ENCODE data around the gene SEMA3F.
A peak's percentile ranks its signal among the peaks of the same experiment; 100 is the strongest.

The SEMA3F gene

DNA sequence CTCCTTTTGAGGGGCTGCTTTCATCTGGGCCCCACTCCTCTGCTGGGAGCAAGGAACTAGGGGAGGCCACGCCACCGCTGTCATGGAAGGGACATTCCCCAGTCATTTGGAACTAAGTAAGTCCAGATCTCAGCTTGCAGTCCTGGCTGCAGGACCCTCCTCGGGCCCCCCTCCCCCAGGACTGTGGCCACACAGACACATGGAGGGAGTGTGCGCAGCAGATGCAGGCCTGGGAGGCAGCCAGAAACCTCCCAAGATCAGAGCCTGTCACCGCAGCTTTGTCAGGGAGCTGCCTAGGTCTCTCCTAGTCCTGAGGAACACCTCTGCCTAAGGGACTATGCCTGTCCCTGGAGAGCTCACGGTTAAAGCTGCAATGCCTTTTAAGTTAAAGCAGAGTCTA is 7.3 kb upstream of the SEMA3F start:
- H3K4me1 ChIP-seq (ENCODE audit: insufficient read depth, low read length), result no peaks in the 10 kb centered on the region
- no peak overlapping the region for H3K4me3 ChIP-seq (ENCODE audit: low read depth in 1 of 2, low read length in 2 of 2)
- no peaks in the 10 kb centered on the region for H3K36me3 ChIP-seq (ENCODE audit: insufficient read depth, low read length)
- H3K27me3 ChIP-seq (ENCODE audit: control insufficient read depth in 1 of 2, insufficient read depth in 2 of 2, low read length in 2 of 2), result no peaks in the 10 kb centered on the region
- H3K9me3 ChIP-seq (ENCODE audit: low read length), result no peaks in the 10 kb centered on the region
- H3K9ac ChIP-seq (ENCODE audit: low read length), result no peak overlapping the region
- no peak overlapping the region for H3K27ac ChIP-seq (ENCODE audit: low read depth, low read length)

DNA sequence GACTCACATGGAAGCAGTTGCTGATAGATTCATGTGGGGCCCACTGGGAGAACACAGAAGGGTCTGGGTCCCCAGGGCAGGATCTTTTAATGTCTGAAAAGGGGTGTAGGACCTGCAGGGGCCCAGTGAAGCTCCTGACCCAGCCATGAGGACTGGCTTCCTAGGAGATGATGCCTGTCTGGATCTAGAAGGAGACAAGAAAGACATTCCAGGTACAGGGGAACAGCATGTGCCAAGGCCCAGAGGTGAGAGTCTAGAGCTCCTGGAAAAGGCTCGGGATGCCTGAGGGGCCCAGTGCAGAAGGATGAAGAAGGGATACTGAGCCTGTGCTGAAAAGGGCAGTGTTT is 4.7 kb upstream of the SEMA3F start:
- Histone ChIP-seq H3K27me3 (ENCODE audit: control insufficient read depth in 1 of 2, insufficient read depth in 2 of 2, low read length in 2 of 2) (no peaks in the 10 kb centered on the region), H3K9ac (ENCODE audit: low read length) (no peak overlapping the region), H3K4me1 (ENCODE audit: insufficient read depth, low read length) (no peaks in the 10 kb centered on the region), H3K9me3 (ENCODE audit: low read length) (no peaks in the 10 kb centered on the region), H3K4me3 (ENCODE audit: low read depth in 1 of 2, low read length in 2 of 2) (no peak overlapping the region), H3K27ac (ENCODE audit: low read depth, low read length) (no peak overlapping the region), H3K36me3 (ENCODE audit: insufficient read depth, low read length) (no peaks in the 10 kb centered on the region)

GRCh38 chr3:50150863-50151686 is 4.0 kb upstream of the SEMA3F start:
- Histone ChIP-seq H3K27ac (ENCODE audit: low read depth, low read length) (no peak overlapping the region), H3K9ac (ENCODE audit: low read length) (no peak overlapping the region), H3K9me3 (ENCODE audit: low read length) (no peaks in the 10 kb centered on the region), H3K4me3 (ENCODE audit: low read depth in 1 of 2, low read length in 2 of 2) (no peak overlapping the region), H3K4me1 (ENCODE audit: insufficient read depth, low read length) (peaks cover 4% of the 10 kb centered on the region), H3K36me3 (ENCODE audit: insufficient read depth, low read length) (no peaks in the 10 kb centered on the region), H3K27me3 (ENCODE audit: control insufficient read depth in 1 of 2, insufficient read depth in 2 of 2, low read length in 2 of 2) (peaks cover 0 to 4% of the 10 kb centered on the region in 2 donors)

DNA sequence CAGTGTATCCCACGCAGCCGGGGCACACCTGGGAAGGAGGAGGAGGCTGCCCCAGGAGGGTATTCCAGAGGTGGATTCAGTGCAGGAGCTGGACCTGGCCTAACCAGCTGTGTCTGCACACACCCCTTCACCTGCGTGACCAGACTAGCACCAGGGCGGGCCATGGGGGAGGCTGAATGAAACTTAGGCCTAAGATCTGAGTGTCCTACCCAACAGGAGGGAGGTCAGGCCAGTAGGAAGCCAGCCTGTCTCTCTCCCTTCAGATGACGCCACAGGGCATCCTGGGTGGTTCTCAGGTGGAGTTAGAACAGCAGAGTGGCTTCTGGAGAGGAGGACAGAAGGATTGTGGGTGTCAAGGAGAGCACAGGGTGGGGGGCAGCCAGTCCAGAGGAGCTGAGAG is 3.4 kb upstream of the SEMA3F start:
- Histone ChIP-seq H3K36me3 (ENCODE audit: insufficient read depth, low read length) (no peaks in the 10 kb centered on the region), H3K4me3 (ENCODE audit: low read depth in 1 of 2, low read length in 2 of 2) (no peak overlapping the region), H3K4me1 (ENCODE audit: insufficient read depth, low read length) (peaks cover 11% of the 10 kb centered on the region), H3K27ac (ENCODE audit: low read depth, low read length) (no peak overlapping the region), H3K9me3 (ENCODE audit: low read length) (no peaks in the 10 kb centered on the region), H3K9ac (ENCODE audit: low read length) (no peak overlapping the region), H3K27me3 (ENCODE audit: control insufficient read depth in 1 of 2, insufficient read depth in 2 of 2, low read length in 2 of 2) (peaks cover 0 to 5% of the 10 kb centered on the region in 2 donors)

- Histone ChIP-seq H3K4me3 (ENCODE audit: low read depth in 1 of 2, low read length in 2 of 2) (no peak overlapping the region), H3K36me3 (ENCODE audit: insufficient read depth, low read length) (no peaks in the 10 kb centered on the region), H3K4me1 (ENCODE audit: insufficient read depth, low read length) (peaks cover 32% of the 10 kb centered on the region), H3K9ac (ENCODE audit: low read length) (no peak overlapping the region), H3K9me3 (ENCODE audit: low read length) (no peaks in the 10 kb centered on the region), H3K27ac (ENCODE audit: low read depth, low read length) (no peak overlapping the region), H3K27me3 (ENCODE audit: control insufficient read depth in 1 of 2, insufficient read depth in 2 of 2, low read length in 2 of 2) (peaks cover 0 to 5% of the 10 kb centered on the region in 2 donors)
These were observed 1.2 kb upstream of the SEMA3F start for GRCh38 chr3:50153782-50154475.

GRCh38 chr3:50154476-50154839 is 666 bp upstream of the SEMA3F start:
- Histone ChIP-seq H3K4me1 (ENCODE audit: insufficient read depth, low read length) (peaks cover 38% of the 10 kb centered on the region), H3K27ac (ENCODE audit: low read depth, low read length) (no peak overlapping the region), H3K4me3 (ENCODE audit: low read depth in 1 of 2, low read length in 2 of 2) (no peak overlapping the region), H3K9me3 (ENCODE audit: low read length) (no peaks in the 10 kb centered on the region), H3K27me3 (ENCODE audit: control insufficient read depth in 1 of 2, insufficient read depth in 2 of 2, low read length in 2 of 2) (peaks cover 0 to 5% of the 10 kb centered on the region in 2 donors), H3K9ac (ENCODE audit: low read length) (no peak overlapping the region), H3K36me3 (ENCODE audit: insufficient read depth, low read length) (no peaks in the 10 kb centered on the region)

DNA sequence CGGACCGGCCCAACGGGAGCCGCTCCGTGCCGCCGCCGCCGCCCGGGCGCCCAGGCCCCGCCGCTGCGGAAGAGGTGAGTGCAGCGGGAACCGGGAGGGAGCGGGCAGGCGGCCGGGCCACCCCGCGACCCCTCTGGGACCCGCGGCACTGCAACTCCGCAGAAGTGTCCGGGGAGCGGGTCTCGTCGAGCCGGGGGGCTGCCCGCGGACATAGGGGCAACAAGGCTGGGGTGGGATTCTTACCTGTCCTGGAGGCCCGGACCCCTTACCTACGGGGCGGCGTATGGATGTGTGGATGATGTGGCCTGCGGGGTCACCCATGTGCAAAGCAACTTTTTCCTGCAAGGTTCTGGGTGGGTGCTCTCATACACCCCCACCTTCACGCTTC is 361 bp downstream of the SEMA3F start:
- peaks cover 48% of the 10 kb centered on the region for H3K4me1 ChIP-seq (ENCODE audit: insufficient read depth, low read length)
- H3K9ac ChIP-seq (ENCODE audit: low read length), result peak overlapping the region; percentile 4
- peak overlapping the region; percentile 1 for H3K27ac ChIP-seq (ENCODE audit: low read depth, low read length)
- H3K36me3 ChIP-seq (ENCODE audit: insufficient read depth, low read length), result no peaks in the 10 kb centered on the region
- H3K9me3 ChIP-seq (ENCODE audit: low read length), result no peaks in the 10 kb centered on the region
- peak overlapping the region; percentile 43 to 63 for H3K4me3 ChIP-seq (ENCODE audit: low read depth in 1 of 2, low read length in 2 of 2)
- H3K27me3 ChIP-seq (ENCODE audit: control insufficient read depth in 1 of 2, insufficient read depth in 2 of 2, low read length in 2 of 2), result peaks cover 0 to 5% of the 10 kb centered on the region in 2 donors

GRCh38 chr3:50155891-50156290 is 767 bp downstream of the SEMA3F start:
- Histone ChIP-seq H3K9ac (ENCODE audit: low read length) (peak overlapping the region; percentile 4), H3K27ac (ENCODE audit: low read depth, low read length) (peak overlapping the region; percentile 1), H3K4me1 (ENCODE audit: insufficient read depth, low read length) (peaks cover 52% of the 10 kb centered on the region), H3K27me3 (ENCODE audit: control insufficient read depth in 1 of 2, insufficient read depth in 2 of 2, low read length in 2 of 2) (peaks cover 0 to 5% of the 10 kb centered on the region in 2 donors), H3K36me3 (ENCODE audit: insufficient read depth, low read length) (no peaks in the 10 kb centered on the region), H3K9me3 (ENCODE audit: low read length) (no peaks in the 10 kb centered on the region), H3K4me3 (ENCODE audit: low read depth in 1 of 2, low read length in 2 of 2) (peak overlapping the region; percentile 43 to 63)

GRCh38 chr3:50156549-50157493 is 1.7 kb downstream of the SEMA3F start:
- H3K27ac ChIP-seq (ENCODE audit: low read depth, low read length), result peak overlapping the region; percentile 66
- H3K4me3 ChIP-seq (ENCODE audit: low read depth in 1 of 2, low read length in 2 of 2), result peak overlapping the region; percentile 42 to 49
- no peak overlapping the region for H3K9ac ChIP-seq (ENCODE audit: low read length)
- H3K4me1 ChIP-seq (ENCODE audit: insufficient read depth, low read length), result peaks cover 61% of the 10 kb centered on the region
- H3K27me3 ChIP-seq (ENCODE audit: control insufficient read depth in 1 of 2, insufficient read depth in 2 of 2, low read length in 2 of 2), result peaks cover 0 to 5% of the 10 kb centered on the region in 2 donors
- no peaks in the 10 kb centered on the region for H3K36me3 ChIP-seq (ENCODE audit: insufficient read depth, low read length)
- H3K9me3 ChIP-seq (ENCODE audit: low read length), result no peaks in the 10 kb centered on the region

DNA sequence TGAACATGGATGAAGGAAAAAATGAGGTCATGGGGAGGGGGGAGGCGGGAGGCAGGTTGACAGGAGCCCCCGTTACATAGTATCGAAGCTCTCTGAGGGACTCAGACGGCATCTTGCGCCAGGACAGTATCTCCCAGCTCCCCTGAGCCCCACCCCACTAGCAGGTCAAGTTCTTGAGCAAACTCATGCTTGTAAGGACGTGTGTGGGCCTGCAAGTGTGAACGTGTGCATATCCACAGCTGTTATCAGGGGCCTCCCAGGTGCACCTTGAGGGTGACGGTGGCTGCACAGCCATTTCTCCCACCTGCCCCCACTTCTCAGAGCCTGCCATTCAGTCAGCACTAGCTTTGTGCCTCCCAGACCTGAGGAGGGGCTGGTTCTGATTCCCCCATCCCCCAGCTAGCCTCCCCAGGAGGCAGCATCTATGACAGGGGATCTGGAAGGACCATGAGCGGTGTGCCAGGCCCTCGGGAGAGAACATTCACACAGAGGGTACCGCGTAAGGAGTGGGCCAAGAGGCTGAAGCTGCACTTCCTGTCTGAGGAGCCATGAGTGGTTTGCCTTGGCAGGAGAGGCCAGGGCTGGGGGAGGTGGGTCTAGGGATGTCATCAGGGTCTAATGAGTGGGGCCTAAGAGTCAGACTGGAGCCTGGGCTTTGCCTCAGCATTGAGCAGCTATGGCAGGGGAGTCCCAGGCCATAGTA is 2.9 kb downstream of the SEMA3F start:
- Histone ChIP-seq H3K4me1 (ENCODE audit: insufficient read depth, low read length) (peaks cover 73% of the 10 kb centered on the region), H3K9me3 (ENCODE audit: low read length) (no peaks in the 10 kb centered on the region), H3K4me3 (ENCODE audit: low read depth in 1 of 2, low read length in 2 of 2) (no peak overlapping the region), H3K9ac (ENCODE audit: low read length) (no peak overlapping the region), H3K27ac (ENCODE audit: low read depth, low read length) (peak overlapping the region; percentile 66), H3K36me3 (ENCODE audit: insufficient read depth, low read length) (no peaks in the 10 kb centered on the region), H3K27me3 (ENCODE audit: control insufficient read depth in 1 of 2, insufficient read depth in 2 of 2, low read length in 2 of 2) (peaks cover 0 to 5% of the 10 kb centered on the region in 2 donors)
